HL-60 (cell line): ENCODE results near the gene UBE2J1.

Experiments used
- DNase-seq, 2 experiments: peaks; one replicate each; pipeline ENCODE4 v3.0.0-alpha.2; 2010 to 2020; ENCODE audit warnings: low read depth in 1 of 2, low spot score in 1 of 2
- H3K27ac ChIP-seq: fragments of 250-450 bp; sonication (Bioruptor Pico); replicated peaks from 2 replicates; pipeline ENCODE4 v1.5.1; 2020; ENCODE audit warnings: mild to moderate bottlenecking, moderate library complexity
- H3K27me3 ChIP-seq: fragments of 250-450 bp; sonication (Bioruptor Pico); 2 replicates; pipeline ENCODE4 v1.5.1; 2021; ENCODE audit warnings: mild to moderate bottlenecking, moderate library complexity; ENCODE audit not compliant: insufficient read depth, poor library complexity, severe bottlenecking
- H3K4me3 ChIP-seq: replicated peaks from 2 replicates; pipeline ENCODE4 v1.5.1; 2011; ENCODE audit warnings: mild to moderate bottlenecking, control low read depth, low read length; ENCODE audit not compliant: insufficient read depth
- CTCF ChIP-seq: IDR thresholded peaks from one replicate; pipeline ENCODE4 v1.5.1; 2011; ENCODE audit warnings: low read length, control low read depth, inconsistent platforms; ENCODE audit not compliant: insufficient read depth
- GABPA ChIP-seq: IDR thresholded peaks from 2 replicates; pipeline ENCODE4 v1.6.1; 2012; ENCODE audit warnings: low read depth
- POLR2AphosphoS5 ChIP-seq: IDR thresholded peaks from 2 replicates; pipeline ENCODE4 v1.6.1; 2012; ENCODE audit warnings: low read depth
- REST ChIP-seq: IDR thresholded peaks from 2 replicates; pipeline ENCODE4 v1.6.1; 2012; ENCODE audit warnings: low read depth; ENCODE audit not compliant: insufficient replicate concordance
- SPI1 ChIP-seq: IDR thresholded peaks from 2 replicates; pipeline ENCODE4 v1.6.1; 2012; ENCODE audit warnings: low read depth, mild to moderate bottlenecking, borderline replicate concordance

UBE2J1 gene

GRCh38 chr6:89313006-89313405 lies 39.5 kb downstream of the UBE2J1 start:
- TF ChIP-seq REST (no peak), CTCF (no peak), POLR2AphosphoS5 (no peak), GABPA (no peak), SPI1 (no peak)

GRCh38 chr6:89311853-89312531 lies 40.5 kb downstream of the UBE2J1 start:
- H3K27ac ChIP-seq, result no peak overlapping the region; the same call in 1 of the 2 replicates
- H3K4me3 ChIP-seq, result no peak overlapping the region
- peak in 1 of 2 experiments; percentile 48 for DNase-seq
- no peak for TF ChIP-seq GABPA
- TF ChIP-seq POLR2AphosphoS5, result peak; percentile 56; the same call in 1 of the 2 replicates
- H3K27me3 ChIP-seq, result no peaks in the 10 kb centered on the region

More at GRCh38 chr6:89313006-89313405, 39.5 kb downstream of the UBE2J1 start:
- no peak overlapping the region for H3K27ac ChIP-seq
- H3K27me3 ChIP-seq, result no peaks in the 10 kb centered on the region
- H3K4me3 ChIP-seq, result no peak overlapping the region
- DNase-seq, result no peak

GRCh38 chr6:89311530-89311852 lies 41.0 kb downstream of the UBE2J1 start:
- no peak for DNase-seq
- no peaks in the 10 kb centered on the region for H3K27me3 ChIP-seq
- no peak overlapping the region; the same call in 1 of the 2 replicates for H3K27ac ChIP-seq
- H3K4me3 ChIP-seq, result no peak overlapping the region
- TF ChIP-seq SPI1, result no peak
- no peak for TF ChIP-seq REST
- no peak for TF ChIP-seq CTCF
- TF ChIP-seq POLR2AphosphoS5, result no peak
- no peak for TF ChIP-seq GABPA

- Histone ChIP-seq H3K27me3 (no peaks in the 10 kb centered on the region), H3K27ac (no peak overlapping the region), H3K4me3 (no peak overlapping the region)
- DNase-seq, result no peak
- no peak for TF ChIP-seq POLR2AphosphoS5
- no peak for TF ChIP-seq REST
- no peak for TF ChIP-seq CTCF
- TF ChIP-seq SPI1, result no peak
- no peak for TF ChIP-seq GABPA
These were observed 41.6 kb downstream of the UBE2J1 start for GRCh38 chr6:89310929-89311328.
